H1 (cell line): ENCODE results near the gene LRRC8D. TPM values are rescaled to one million over a fixed set of nuclear protein-coding genes. Genes with fewer than 3 reads are reported as not detected.

Source experiments
- CTCF ChIA-PET: fragments of 300-600 bp; sonication (Branson Sonifier 250); formaldehyde crosslinking; loops from one replicate; lab custom pipeline; 2021; ENCODE audit not compliant: partially characterized antibody; lab: Charles Lee
- POLR2A ChIA-PET: fragments of 300-600 bp; sonication (Branson Sonifier 250); formaldehyde crosslinking; loops from one replicate; lab custom pipeline; 2021; ENCODE audit warnings: inconsistent platforms; ENCODE audit not compliant: partially characterized antibody; lab: Charles Lee
- DNase-seq, 2 experiments: peaks; one replicate each; pipeline versions ENCODE4 v3.0.0 to v3.0.0-alpha.2; 2010 to 2022; ENCODE audit warnings: low spot score in 2 of 2, low read depth in 1 of 2, mixed read lengths in 1 of 2
- FAIRE-seq: peaks from 2 replicates; lab custom pipeline; 2011; peaks lifted over from hg19 to GRCh38; lab: Jason Lieb, UNC
- H2AFZ ChIP-seq: 2 replicates; pipeline ENCODE4 v1.8.1; 2012; ENCODE audit warnings: low read length, inconsistent platforms
- H2AK5ac ChIP-seq: 2 replicates; pipeline ENCODE4 v1.6.1; 2013; ENCODE audit warnings: low read depth, low read length
- H2BK120ac ChIP-seq: replicated peaks from 2 replicates; pipeline ENCODE3; 2013; ENCODE audit warnings: low read depth, low read length, inconsistent platforms
- H2BK12ac ChIP-seq: 2 replicates; pipeline ENCODE4 v1.6.1; 2013; ENCODE audit warnings: low read depth, low read length
- H2BK15ac ChIP-seq: 2 replicates; pipeline ENCODE4 v1.6.1; 2013; ENCODE audit warnings: low read length
- H2BK20ac ChIP-seq: 2 replicates; pipeline ENCODE4 v1.6.1; 2013; ENCODE audit warnings: low read length
- H2BK5ac ChIP-seq: 2 replicates; pipeline ENCODE4 v1.6.1; 2013; ENCODE audit warnings: low read depth, low read length
- H3K14ac ChIP-seq: 2 replicates; pipeline ENCODE4 v1.6.1; 2013; ENCODE audit warnings: inconsistent platforms; ENCODE audit not compliant: insufficient read length
- H3K18ac ChIP-seq: 2 replicates; pipeline ENCODE4 v1.6.1; 2013; ENCODE audit warnings: low read length; ENCODE audit errors: extremely low read depth
- H3K23ac ChIP-seq: 2 replicates; pipeline ENCODE4 v1.6.1; 2013; ENCODE audit warnings: inconsistent platforms; ENCODE audit not compliant: insufficient read length
- H3K23me2 ChIP-seq: 2 replicates; pipeline ENCODE4 v1.6.1; 2013; ENCODE audit warnings: low read depth, low read length
- H3K27ac ChIP-seq: 2 replicates; pipeline ENCODE4 v1.6.1; 2011; ENCODE audit warnings: low read depth, low read length, inconsistent platforms
- H3K27me3 ChIP-seq, 4 experiments: replicated peaks in 1 of 4; 1 replicate in 1 of 4; 2 replicates in 3 of 4; pipeline versions ENCODE4 v1.6.1 to v1.8.1; 2011 to 2013; ENCODE audit warnings: low read length in 3 of 4, mild to moderate bottlenecking in 3 of 4, inconsistent platforms in 2 of 4, mixed read lengths in 2 of 4, moderate library complexity in 1 of 4; ENCODE audit not compliant: control insufficient read depth in 3 of 4, insufficient read depth in 3 of 4; ENCODE audit errors: extremely low read depth in 1 of 4
- H3K36me3 ChIP-seq, 4 experiments: 2 replicates each; pipeline versions ENCODE4 v1.6.1 to v1.8.1; 2011 to 2013; ENCODE audit warnings: mild to moderate bottlenecking in 4 of 4, low read length in 3 of 4, moderate library complexity in 2 of 4, control low read depth in 1 of 4, inconsistent platforms in 1 of 4; ENCODE audit not compliant: insufficient read depth in 4 of 4, control insufficient read depth in 2 of 4
- H3K4ac ChIP-seq: replicated peaks from 2 replicates; pipeline ENCODE3; 2013; ENCODE audit warnings: low read length, low read depth, mixed read lengths, inconsistent platforms; ENCODE audit not compliant: insufficient read length
- H3K4me1 ChIP-seq, 4 experiments: replicated peaks in 1 of 4; 1 replicate in 1 of 4; 2 replicates in 3 of 4; pipeline versions ENCODE4 v1.6.1 to v1.8.1; 2011 to 2013; ENCODE audit warnings: low read length in 3 of 4, inconsistent platforms in 2 of 4, mixed read lengths in 1 of 4; ENCODE audit not compliant: insufficient read depth in 4 of 4, control insufficient read depth in 3 of 4
- H3K4me2 ChIP-seq, 2 experiments: 2 replicates each; pipeline versions ENCODE4 v1.6.1 to v1.8.1; 2011 to 2013; ENCODE audit warnings: low read depth in 2 of 2, low read length in 2 of 2, control low read depth in 1 of 2, inconsistent platforms in 1 of 2, mild to moderate bottlenecking in 1 of 2; ENCODE audit not compliant: insufficient read depth in 1 of 2
- H3K4me3 ChIP-seq, 4 experiments: fragments of 200-600, 300-600 bp in 1 of 4; sonication (generic), shearing (Covaris generic), sonication (Bioruptor Twin) in 1 of 4; 2 replicates each; pipeline versions ENCODE4 v1.5.1 to v1.8.1; 2011 to 2016; ENCODE audit warnings: low read length in 4 of 4, low read depth in 3 of 4, control low read depth in 2 of 4, inconsistent platforms in 2 of 4, mild to moderate bottlenecking in 2 of 4, mixed read lengths in 1 of 4, moderate library complexity in 1 of 4; ENCODE audit not compliant: insufficient read depth in 2 of 4; ENCODE audit errors: extremely low read depth in 1 of 4
- H3K56ac ChIP-seq: replicated peaks from 2 replicates; pipeline ENCODE3; 2013; ENCODE audit warnings: low read depth, mild to moderate bottlenecking, mixed read lengths, low read length, inconsistent platforms; ENCODE audit not compliant: insufficient read length
- H3K79me1 ChIP-seq: 2 replicates; pipeline ENCODE4 v1.6.1; 2013; ENCODE audit warnings: low read depth, low read length, control low read depth
- H3K79me2 ChIP-seq, 2 experiments: 2 replicates each; pipeline versions ENCODE4 v1.6.1 to v1.8.1; 2012 to 2013; ENCODE audit warnings: low read length in 2 of 2, mild to moderate bottlenecking in 2 of 2, inconsistent platforms in 1 of 2; ENCODE audit not compliant: insufficient read depth in 2 of 2, control insufficient read depth in 1 of 2
- H3K9ac ChIP-seq, 4 experiments: replicated peaks in 1 of 4; 1 replicate in 1 of 4; 2 replicates in 3 of 4; pipeline versions ENCODE4 v1.6.1 to v1.8.1; 2011 to 2013; ENCODE audit warnings: low read depth in 3 of 4, low read length in 3 of 4, control low read depth in 2 of 4, mild to moderate bottlenecking in 2 of 4, moderate library complexity in 2 of 4, inconsistent platforms in 1 of 4; ENCODE audit errors: extremely low read depth in 1 of 4
- H3K9me3 ChIP-seq, 2 experiments: 2 replicates each; pipeline versions ENCODE4 v1.6.1 to v1.8.1; 2012 to 2013; ENCODE audit warnings: mild to moderate bottlenecking in 2 of 2, moderate library complexity in 2 of 2, control low read depth in 1 of 2, inconsistent platforms in 1 of 2, low read depth in 1 of 2, low read length in 1 of 2, mixed read lengths in 1 of 2; ENCODE audit not compliant: insufficient read depth in 2 of 2
- H4K20me1 ChIP-seq, 2 experiments: replicated peaks in 1 of 2; 2 replicates each; pipeline versions ENCODE3 to v1.8.1; 2011 to 2013; ENCODE audit warnings: inconsistent platforms in 2 of 2, low read length in 2 of 2, mild to moderate bottlenecking in 1 of 2; ENCODE audit not compliant: insufficient read depth in 2 of 2, control insufficient read depth in 1 of 2
- H4K5ac ChIP-seq: 2 replicates; pipeline ENCODE4 v1.6.1; 2013; ENCODE audit warnings: low read length, low read depth, mixed read lengths, inconsistent platforms; ENCODE audit not compliant: insufficient read length
- H4K8ac ChIP-seq: 2 replicates; pipeline ENCODE4 v1.8.0; 2013; ENCODE audit warnings: mild to moderate bottlenecking, moderate library complexity, low read length, inconsistent platforms; ENCODE audit not compliant: insufficient read depth; ENCODE audit errors: extremely low read depth
- H4K91ac ChIP-seq: replicated peaks from 2 replicates; pipeline ENCODE3; 2013; ENCODE audit warnings: low read length, mixed read lengths, inconsistent platforms; ENCODE audit not compliant: insufficient read length
- ATF2 ChIP-seq: IDR thresholded peaks from 2 replicates; pipeline ENCODE4 v1.6.1; 2012; ENCODE audit warnings: low read length, inconsistent platforms
- CREB1 ChIP-seq: IDR thresholded peaks from 2 replicates; pipeline ENCODE4 v1.6.1; 2012; ENCODE audit warnings: inconsistent platforms
- HDAC6 ChIP-seq: IDR thresholded peaks from one replicate; pipeline ENCODE4 v1.7.1; 2012; ENCODE audit warnings: low read depth, mild to moderate bottlenecking, inconsistent platforms, low read length, moderate library complexity
- KDM1A ChIP-seq: fragments of 200-600, 300-600 bp; sonication (generic); IDR thresholded peaks from 2 replicates; pipeline ENCODE4 v1.7.1; 2016; ENCODE audit warnings: mild to moderate bottlenecking, low read length, borderline replicate concordance
- RFX5 ChIP-seq: IDR thresholded peaks from 2 replicates; pipeline ENCODE4 v1.6.1; 2011; ENCODE audit warnings: low read depth, low read length, improper control_type of control experiment, borderline replicate concordance
- SIX5 ChIP-seq: IDR thresholded peaks from 2 replicates; pipeline ENCODE4 v1.6.1; 2011; ENCODE audit warnings: mild to moderate bottlenecking, low read depth, low read length
- ZNF274 ChIP-seq: IDR thresholded peaks from 2 replicates; pipeline ENCODE4 v1.7.0; 2012; ENCODE audit warnings: low read length, borderline replicate concordance; ENCODE audit errors: extremely low read depth
- WGBS, 2 experiments: shearing (Covaris generic) in 1 of 2; methylation state at CpG; one replicate each; pipeline versions ENCODE4 v1.1.6 to v1.1.7; 2013 to 2015; ENCODE audit warnings: low lambda C conversion rate in 2 of 2, mixed read lengths in 2 of 2, inconsistent platforms in 1 of 2, low coverage in 1 of 2, missing lambda C conversion rate in 1 of 2; ENCODE audit not compliant: insufficient replicate concordance in 2 of 2, insufficient coverage in 1 of 2, insufficient read length in 1 of 2; ENCODE audit errors: extremely low coverage in 1 of 2, missing lambda C conversion rate in 1 of 2; 5-methylcytosine and 5-hydroxymethylcytosine counted together
- polyA plus RNA-seq, 7 experiments: library from polyadenylated mRNA; depleted of rRNA in 3 of 7; stranded (reverse) in 5 of 7; unstranded in 2 of 7; fragments of >200 nt in 5 of 7; fragments of 200-250 nt in 2 of 7; gene quantifications; 1 replicate in 5 of 7; 2 replicates in 1 of 7; 4 replicates in 1 of 7; pipeline versions ENCODE4 v1.2.1 to v1.2.3, GENCODE V29; 2011 to 2013; ENCODE audit warnings: missing spikeins in 2 of 7, mixed read lengths in 2 of 7
- total RNA-seq: library from RNA; stranded (reverse); fragmentation: NEBNext Ultra II Directional; extraction: Animal tissue kit (Norgen Biotek cat#: 25700); gene quantifications from 2 replicates; pipeline ENCODE4 v1.2.1, GENCODE V29; 2021
- TF ChIP-seq, protein P1 (sequence below): IDR thresholded peaks from 2 replicates; pipeline ENCODE4 v1.6.1; 2011; ENCODE audit warnings: low read length, improper control_type of control experiment
- TF ChIP-seq, protein P2 (sequence below): IDR thresholded peaks from 2 replicates; pipeline ENCODE4 v1.6.1; 2012; ENCODE audit warnings: inconsistent platforms

LRRC8D gene
- total and polyA plus RNA-seq, 2 of the 8 experiments (the other 6 are each of a cell fraction or from before 2014, with no cell fraction given): 42.0 to 58.5 TPM

- POLR2A ChIA-PET: no interaction called here
- FAIRE-seq (no peak), DNase-seq (no peak)
- no peak overlapping the region for H4K91ac ChIP-seq
- no peaks in the 10 kb centered on the region for H3K9me3 ChIP-seq
- no peak overlapping the region for H4K8ac ChIP-seq
- H3K56ac ChIP-seq: no peak overlapping the region
- H3K18ac ChIP-seq: no peak overlapping the region
- no peak overlapping the region for H2BK15ac ChIP-seq
- no peak overlapping the region for H3K4ac ChIP-seq
- 88% methylated on average over 5 of the region's 5 CpGs; no CpG with 5 or more reads in 1 of the 2 experiments for WGBS, 2 experiments
- no peak overlapping the region for H3K9ac ChIP-seq
- H3K4me3 ChIP-seq: no peak overlapping the region
- no peaks in the 10 kb centered on the region for H3K79me1 ChIP-seq
- H4K20me1 ChIP-seq: no peaks in the 10 kb centered on the region
- CTCF ChIA-PET: interaction anchor here (0.6 to 2.1 kb wide), 8 partner anchors 10 to 308 kb away, joined by 3 to 13 read pairs (median 4); no protein-coding TSS in a partner anchor
- no peak overlapping the region for H2AK5ac ChIP-seq
- H2BK12ac ChIP-seq: no peak overlapping the region
- H2BK120ac ChIP-seq: no peak overlapping the region
- no peak overlapping the region for H3K14ac ChIP-seq
- no peaks in the 10 kb centered on the region for H3K4me1 ChIP-seq
- H3K79me2 ChIP-seq: no peaks in the 10 kb centered on the region
- H3K23ac ChIP-seq: no peak overlapping the region
- no peak overlapping the region for H4K5ac ChIP-seq
- TF ChIP-seq, protein P1, sequence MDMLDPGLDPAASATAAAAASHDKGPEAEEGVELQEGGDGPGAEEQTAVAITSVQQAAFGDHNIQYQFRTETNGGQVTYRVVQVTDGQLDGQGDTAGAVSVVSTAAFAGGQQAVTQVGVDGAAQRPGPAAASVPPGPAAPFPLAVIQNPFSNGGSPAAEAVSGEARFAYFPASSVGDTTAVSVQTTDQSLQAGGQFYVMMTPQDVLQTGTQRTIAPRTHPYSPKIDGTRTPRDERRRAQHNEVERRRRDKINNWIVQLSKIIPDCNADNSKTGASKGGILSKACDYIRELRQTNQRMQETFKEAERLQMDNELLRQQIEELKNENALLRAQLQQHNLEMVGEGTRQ: no peak
- TF ChIP-seq, protein P2, sequence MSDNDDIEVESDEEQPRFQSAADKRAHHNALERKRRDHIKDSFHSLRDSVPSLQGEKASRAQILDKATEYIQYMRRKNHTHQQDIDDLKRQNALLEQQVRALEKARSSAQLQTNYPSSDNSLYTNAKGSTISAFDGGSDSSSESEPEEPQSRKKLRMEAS: no peak
- no peak for TF ChIP-seq CREB1
- no peak for TF ChIP-seq ZNF274
- TF ChIP-seq ATF2: no peak
- no peak for TF ChIP-seq KDM1A
- no peak for TF ChIP-seq HDAC6
- no peak for TF ChIP-seq SIX5
- no peak for TF ChIP-seq RFX5
- TF ChIP-seq, all 59 proteins: peak for 0
- Histone ChIP-seq H3K27ac (no peak overlapping the region), H3K4me2 (no peak overlapping the region), H2BK5ac (no peak overlapping the region), H3K23me2 (no peaks in the 10 kb centered on the region), H2BK20ac (no peak overlapping the region), H3K36me3 (no peaks in the 10 kb centered on the region), H3K27me3 (no peaks in the 10 kb centered on the region), H2AFZ (no peak overlapping the region)
Measured at GRCh38 chr1:89771991-89772560, 48.8 kb upstream of the LRRC8D start.
